Left lung (tissue), 10 donors: Measurements from ENCODE around the gene GMFB. TPM values are rescaled to one million over a fixed set of nuclear protein-coding genes. Genes with fewer than 3 reads are reported as not detected.
"Not testable (repeated sequence)": the region's sequence is repeated elsewhere in the genome, so short reads cannot be mapped to it uniquely, and the experiment has no call there.

Experiments used
- ATAC-seq: fragments of 200-7000 bp; cut with Tn5 transposase; one replicate; pipeline ENCODE4 v1.9.1; 2020; ENCODE audit warnings: moderate library complexity
- DNase-seq, 4 donors: peaks; one replicate each; pipeline ENCODE4 v3.0.0-alpha.2; 2013 to 2020
- H3K27ac ChIP-seq, 2 donors: fragments of 200-600 bp; sonication (generic) in 1 of 2; one replicate each; pipeline versions ENCODE4 v1.5.0 to v1.8.0; 2020 to 2021
- H3K27me3 ChIP-seq, 2 donors: fragments of 200-600 bp; sonication (generic) in 1 of 2; one replicate each; pipeline versions ENCODE4 v1.5.0 to v1.8.0; 2020 to 2021
- H3K36me3 ChIP-seq, 2 donors: fragments of 200-600 bp; sonication (generic) in 1 of 2; one replicate each; pipeline versions ENCODE4 v1.5.0 to v1.8.0; 2020 to 2021
- H3K4me1 ChIP-seq, 2 donors: fragments of 200-600 bp; one replicate each; pipeline ENCODE4 v1.8.0; 2021
- H3K4me3 ChIP-seq, 2 donors: fragments of 200-600 bp; sonication (generic) in 1 of 2; one replicate each; pipeline versions ENCODE4 v1.5.0 to v1.8.0; 2020 to 2021; ENCODE audit warnings: mild to moderate bottlenecking in 1 of 2
- H3K9me3 ChIP-seq, 2 donors: fragments of 200-600 bp; sonication (generic) in 1 of 2; one replicate each; pipeline versions ENCODE4 v1.5.0 to v1.8.0; 2020 to 2021
- intact Hi-C, 2 donors: fragments of 100-400 bp; cut with DNase I; formaldehyde crosslinking; loops; one replicate each; pipeline versions ENCODE4 v1.11.2 to v1.14.2; 2022
- polyA plus RNA-seq, 6 donors: library from polyadenylated mRNA; unstranded; fragments of 120-200 nt; gene quantifications; one replicate each; pipeline ENCODE4 v1.2.1, GENCODE V29; 2013; ENCODE audit not compliant: insufficient read length in 6 of 6
- total RNA-seq, 2 donors: library from RNA; stranded (reverse); fragmentation: NEBNext Ultra II Directional; extraction: Animal tissue kit (Norgen Biotek cat#: 25700); gene quantifications; one replicate each; pipeline ENCODE4 v1.2.1, GENCODE V29; 2021
- TF ChIP-seq, protein P1 (sequence below), 2 donors: fragments of 200-600 bp; sonication (generic) in 1 of 2; IDR thresholded peaks; one replicate each; pipeline versions ENCODE4 v1.5.0 to v1.8.0; 2021; ENCODE audit warnings: antibody characterized with exemption in 2 of 2
- donor health status: DM: no; HTN: yes; CAD: no.
- donor health status: DM: no; HTN: no; CAD: no.

The GMFB gene
- total and polyA plus RNA-seq, 8 donors = 54.8 to 73.9 (median 70.4) TPM

DNA sequence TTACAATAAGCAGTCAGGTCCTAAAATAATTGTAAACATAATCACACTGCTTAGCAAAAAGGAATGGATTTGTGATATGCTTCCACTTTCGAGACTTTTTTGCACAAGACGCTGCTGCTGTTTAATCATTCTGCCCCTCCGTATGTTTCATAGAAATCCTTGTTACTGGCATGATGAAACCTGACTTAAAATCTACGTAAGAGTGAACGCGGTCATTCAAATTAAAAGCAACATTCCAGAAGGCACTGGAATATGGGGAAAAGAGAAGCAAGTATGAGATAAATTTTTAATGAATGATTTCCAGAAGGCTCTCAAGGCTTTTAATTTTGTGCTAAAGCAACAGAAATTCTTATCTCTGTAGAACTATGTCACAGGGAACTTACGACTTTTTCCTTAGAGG lies 48.7 kb downstream of the GMFB start:
- H3K4me1 ChIP-seq = peaks cover 12 to 61% of the 10 kb centered on the region in 2 donors
- intact Hi-C loops = no loop called here
- H3K27ac ChIP-seq = peak overlapping the region; percentile 92 to 94
- no peaks in the 10 kb centered on the region for H3K27me3 ChIP-seq
- H3K36me3 ChIP-seq = no peaks in the 10 kb centered on the region
- TF ChIP-seq, protein P1, sequence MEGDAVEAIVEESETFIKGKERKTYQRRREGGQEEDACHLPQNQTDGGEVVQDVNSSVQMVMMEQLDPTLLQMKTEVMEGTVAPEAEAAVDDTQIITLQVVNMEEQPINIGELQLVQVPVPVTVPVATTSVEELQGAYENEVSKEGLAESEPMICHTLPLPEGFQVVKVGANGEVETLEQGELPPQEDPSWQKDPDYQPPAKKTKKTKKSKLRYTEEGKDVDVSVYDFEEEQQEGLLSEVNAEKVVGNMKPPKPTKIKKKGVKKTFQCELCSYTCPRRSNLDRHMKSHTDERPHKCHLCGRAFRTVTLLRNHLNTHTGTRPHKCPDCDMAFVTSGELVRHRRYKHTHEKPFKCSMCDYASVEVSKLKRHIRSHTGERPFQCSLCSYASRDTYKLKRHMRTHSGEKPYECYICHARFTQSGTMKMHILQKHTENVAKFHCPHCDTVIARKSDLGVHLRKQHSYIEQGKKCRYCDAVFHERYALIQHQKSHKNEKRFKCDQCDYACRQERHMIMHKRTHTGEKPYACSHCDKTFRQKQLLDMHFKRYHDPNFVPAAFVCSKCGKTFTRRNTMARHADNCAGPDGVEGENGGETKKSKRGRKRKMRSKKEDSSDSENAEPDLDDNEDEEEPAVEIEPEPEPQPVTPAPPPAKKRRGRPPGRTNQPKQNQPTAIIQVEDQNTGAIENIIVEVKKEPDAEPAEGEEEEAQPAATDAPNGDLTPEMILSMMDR (IDR thresholded peaks at IDR 0.05) = no peak
- peak overlapping the region; percentile 49 to 70 for H3K4me3 ChIP-seq
- peak in 1 of 4 donors; percentile 12 for DNase-seq
- no peaks in the 10 kb centered on the region for H3K9me3 ChIP-seq
- no peak for ATAC-seq

DNA sequence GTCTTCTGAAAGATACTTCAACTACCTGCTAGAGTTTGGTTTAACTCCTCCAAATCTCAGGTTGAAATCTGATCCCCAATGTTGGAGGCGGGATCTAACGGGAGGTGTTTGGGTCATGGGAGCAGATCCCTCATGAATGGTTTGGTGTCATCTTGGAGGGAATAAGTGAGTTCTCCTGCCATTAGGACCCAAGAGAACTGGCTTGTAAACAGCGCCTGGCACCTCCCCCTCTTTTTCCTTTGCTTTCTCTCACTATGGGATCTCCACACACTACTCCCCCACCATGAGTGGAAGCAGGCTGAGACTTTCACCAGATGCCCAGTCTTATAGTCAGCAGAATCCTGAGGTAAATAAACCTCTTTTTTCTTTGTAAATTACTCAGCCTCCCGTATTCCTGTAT lies 50.1 kb downstream of the GMFB start:
- H3K36me3 ChIP-seq = no peaks in the 10 kb centered on the region
- no peak for DNase-seq
- TF ChIP-seq, protein P1 (IDR thresholded peaks at IDR 0.05) = no peak
- no peaks in the 10 kb centered on the region for H3K27me3 ChIP-seq
- no peak overlapping the region for H3K27ac ChIP-seq
- H3K4me1 ChIP-seq = peaks cover 18 to 74% of the 10 kb centered on the region in 2 donors
- no peak overlapping the region for H3K4me3 ChIP-seq
- intact Hi-C loops = no loop called here
- no peak for ATAC-seq
- H3K9me3 ChIP-seq = no peaks in the 10 kb centered on the region

DNA sequence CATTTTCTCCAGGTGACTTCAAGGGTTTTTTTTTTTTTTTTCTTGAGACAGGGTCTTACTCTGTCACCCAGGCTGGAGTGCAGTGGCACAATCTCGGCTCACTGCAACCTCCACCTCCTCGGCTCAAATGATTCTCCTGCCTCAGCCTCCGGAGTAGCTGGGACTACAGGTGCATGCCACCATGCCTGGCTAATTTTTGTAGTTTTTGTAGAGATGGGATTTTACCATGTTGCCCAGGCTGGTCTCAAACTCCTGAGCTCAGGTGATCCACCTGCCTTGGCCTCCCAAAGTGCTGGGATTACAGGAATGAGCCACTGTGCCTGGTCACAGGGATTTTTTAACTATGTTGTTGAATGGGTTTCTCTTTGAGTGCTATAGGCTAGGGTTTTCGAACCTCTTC lies 50.8 kb downstream of the GMFB start:
- DNase-seq, H3K9me3 ChIP-seq, H3K27ac ChIP-seq, H3K27me3 ChIP-seq, H3K36me3 ChIP-seq, H3K4me3 ChIP-seq, intact Hi-C loops, ATAC-seq: not testable (repeated sequence)
- peaks cover 18 to 74% of the 10 kb centered on the region in 2 donors for H3K4me1 ChIP-seq

DNA sequence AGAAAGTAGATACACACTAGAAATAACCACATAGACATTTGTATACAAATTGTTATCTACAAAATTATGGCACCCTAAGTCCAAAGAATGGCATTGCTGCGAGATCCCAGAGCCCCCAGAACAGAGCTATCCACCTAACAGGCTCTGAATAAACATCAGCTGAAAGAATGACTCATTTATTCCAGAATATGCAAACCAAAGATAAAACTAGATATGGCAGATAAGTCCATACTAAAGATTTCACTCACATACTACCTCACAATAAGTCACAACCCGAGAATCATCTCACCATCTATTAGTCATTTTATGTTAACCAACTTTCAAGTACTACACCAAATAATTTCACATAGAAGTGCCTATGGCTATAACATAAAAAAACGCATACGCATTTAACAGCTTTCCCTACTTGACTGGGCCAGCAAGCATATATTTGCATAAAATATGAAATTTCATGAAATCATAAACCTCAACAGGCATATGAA lies 53.2 kb downstream of the GMFB start:
- intact Hi-C loops = no loop called here
- H3K27me3 ChIP-seq = no peaks in the 10 kb centered on the region
- ATAC-seq = peak; percentile 42
- no peak for DNase-seq
- no peak overlapping the region for H3K27ac ChIP-seq
- H3K4me3 ChIP-seq = no peak overlapping the region
- TF ChIP-seq, protein P1 (IDR thresholded peaks at IDR 0.05) = no peak
- H3K9me3 ChIP-seq = no peaks in the 10 kb centered on the region
- peaks cover 18 to 67% of the 10 kb centered on the region in 2 donors for H3K4me1 ChIP-seq
- H3K36me3 ChIP-seq = peaks cover 0 to 8% of the 10 kb centered on the region in 2 donors

DNA sequence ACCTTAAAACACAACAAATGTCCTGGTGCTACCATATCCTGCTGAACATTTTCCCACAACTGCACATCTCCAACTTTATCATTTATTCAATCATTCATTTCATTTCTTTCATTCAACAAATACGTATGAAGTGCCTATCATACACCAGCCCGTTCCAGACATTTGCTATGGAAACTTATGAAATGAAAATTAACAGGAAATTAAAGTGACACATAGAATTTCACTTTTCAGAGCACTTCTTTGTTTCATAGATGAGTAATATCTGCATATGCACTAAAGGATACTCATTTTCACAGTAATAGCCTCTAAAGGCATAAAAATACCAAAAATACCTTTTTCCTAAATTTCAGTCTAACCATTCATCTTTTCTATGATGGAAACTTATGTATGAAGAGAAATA lies 60.3 kb downstream of the GMFB start:
- Histone ChIP-seq H3K36me3 (peaks cover 0 to 63% of the 10 kb centered on the region in 2 donors), H3K27me3 (no peaks in the 10 kb centered on the region), H3K9me3 (no peaks in the 10 kb centered on the region), H3K4me3 (no peak overlapping the region), H3K27ac (no peak overlapping the region), H3K4me1 (no peaks in the 10 kb centered on the region)
- DNase-seq (no peak), ATAC-seq (no peak)
- intact Hi-C loops = no loop called here
- TF ChIP-seq, protein P1 (IDR thresholded peaks at IDR 0.05) = no peak

DNA sequence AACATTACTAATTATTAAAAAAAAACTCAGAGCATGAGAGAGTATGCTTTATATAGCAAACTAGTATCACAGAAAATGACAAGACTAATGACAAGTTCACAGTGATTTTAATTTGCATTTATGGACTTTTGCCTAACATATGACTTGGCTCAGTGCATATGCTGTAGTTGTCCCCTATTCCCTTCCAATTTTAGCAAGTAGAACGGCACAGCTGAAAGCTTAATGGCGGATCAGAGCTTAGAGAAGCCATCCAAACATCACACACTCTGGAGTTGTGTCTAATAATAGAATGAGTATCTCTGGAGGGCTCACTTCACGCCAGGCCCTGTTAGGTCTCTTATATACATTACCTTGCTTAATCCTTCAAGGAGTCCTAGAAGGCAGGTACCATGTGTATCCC lies 60.9 kb downstream of the GMFB start:
- DNase-seq (no peak), ATAC-seq (no peak)
- intact Hi-C loops = no loop called here
- H3K36me3 ChIP-seq = peaks cover 0 to 66% of the 10 kb centered on the region in 2 donors
- H3K27ac ChIP-seq = no peak overlapping the region
- H3K4me3 ChIP-seq = no peak overlapping the region
- H3K9me3 ChIP-seq = no peaks in the 10 kb centered on the region
- no peaks in the 10 kb centered on the region for H3K27me3 ChIP-seq
- no peaks in the 10 kb centered on the region for H3K4me1 ChIP-seq
- TF ChIP-seq, protein P1 (IDR thresholded peaks at IDR 0.05) = no peak
